IMR-90 (cell line): ENCODE measurements around the gene COL11A2. TPM values are rescaled to one million over a fixed set of nuclear protein-coding genes. Genes with fewer than 3 reads are reported as not detected.
A peak's percentile ranks its signal among the peaks of the same experiment; 100 is the strongest.

Experiments used
- ATAC-seq: fragments of 200-7000 bp; cut with Tn5 transposase; 2 replicates; pipeline ENCODE4 v1.9.1; 2020; ENCODE audit warnings: low read depth, mild to moderate bottlenecking, moderate library complexity
- BruUV-seq: library from RNA; stranded (reverse); fragments of 400-500 nt; replicated peaks from 2 replicates; lab custom pipeline; 2021; lab: Mats Ljungman, UMichigan
- CTCF ChIA-PET: fragments of 300-600 bp; formaldehyde crosslinking; extraction: SDS; loops from one replicate; lab custom pipeline; 2021; ENCODE audit warnings: antibody characterized with exemption; lab: Yijun Ruan, JAX
- POLR2A ChIA-PET: fragments of 300-600 bp; sonication (Branson Sonifier 250); formaldehyde crosslinking; loops from one replicate; lab custom pipeline; 2022; ENCODE audit warnings: antibody characterized with exemption; ENCODE audit not compliant: unreplicated experiment; lab: Charles Lee
- DNase-seq: peaks from one replicate; pipeline ENCODE4 v3.0.0; 2013
- H2AFZ ChIP-seq: replicated peaks from 2 replicates; pipeline ENCODE3; 2013; ENCODE audit warnings: low read length, mild to moderate bottlenecking; ENCODE audit not compliant: poor library complexity
- H2AK5ac ChIP-seq: 2 replicates; pipeline ENCODE4 v1.6.1; 2013; ENCODE audit warnings: low read depth, low read length, inconsistent platforms
- H2AK9ac ChIP-seq: replicated peaks from 2 replicates; pipeline ENCODE3; 2013; ENCODE audit warnings: mild to moderate bottlenecking, low read depth, low read length, moderate library complexity; ENCODE audit not compliant: poor library complexity
- H2BK120ac ChIP-seq: 2 replicates; pipeline ENCODE4 v1.6.1; 2013; ENCODE audit warnings: low read depth, low read length, inconsistent platforms
- H2BK15ac ChIP-seq: 3 replicates; pipeline ENCODE4 v1.6.1; 2013; ENCODE audit warnings: low read depth, low read length, inconsistent platforms
- H2BK20ac ChIP-seq: 2 replicates; pipeline ENCODE4 v1.6.1; 2013; ENCODE audit warnings: low read depth, mild to moderate bottlenecking, inconsistent platforms, low read length, moderate library complexity
- H2BK5ac ChIP-seq: 2 replicates; pipeline ENCODE4 v1.6.1; 2013; ENCODE audit warnings: mild to moderate bottlenecking, low read depth, low read length, inconsistent platforms; ENCODE audit not compliant: poor library complexity, severe bottlenecking
- H3K14ac ChIP-seq: replicated peaks from 2 replicates; pipeline ENCODE4 v1.6.1; 2013; ENCODE audit warnings: low read depth, low read length, inconsistent platforms
- H3K18ac ChIP-seq: 2 replicates; pipeline ENCODE4 v1.6.1; 2013; ENCODE audit warnings: low read depth, low read length, control low read depth
- H3K23ac ChIP-seq: 2 replicates; pipeline ENCODE4 v1.6.1; 2013; ENCODE audit warnings: low read depth, low read length, inconsistent platforms
- H3K27ac ChIP-seq: 2 replicates; pipeline ENCODE4 v1.5.1; 2013; ENCODE audit warnings: mild to moderate bottlenecking, control low read depth, low read length; ENCODE audit not compliant: insufficient read depth
- H3K27me3 ChIP-seq: 2 replicates; pipeline ENCODE4 v1.6.1; 2013; ENCODE audit warnings: low read length; ENCODE audit not compliant: control insufficient read depth, insufficient read depth
- H3K36me3 ChIP-seq: 2 replicates; pipeline ENCODE4 v1.6.1; 2013; ENCODE audit warnings: low read length, mixed read lengths; ENCODE audit not compliant: control insufficient read depth, insufficient read depth
- H3K4ac ChIP-seq: 2 replicates; pipeline ENCODE4 v1.6.1; 2013; ENCODE audit warnings: low read depth, low read length, inconsistent platforms
- H3K4me1 ChIP-seq: 2 replicates; pipeline ENCODE4 v1.6.1; 2013; ENCODE audit warnings: low read length, mixed read lengths; ENCODE audit not compliant: control insufficient read depth, insufficient read depth
- H3K4me2 ChIP-seq: 2 replicates; pipeline ENCODE4 v1.6.1; 2013; ENCODE audit warnings: low read depth, mild to moderate bottlenecking, control low read depth, low read length, moderate library complexity
- H3K4me3 ChIP-seq: 2 replicates; pipeline ENCODE4 v1.5.1; 2013; ENCODE audit warnings: low read depth, mild to moderate bottlenecking, control low read depth, low read length, moderate library complexity; ENCODE audit not compliant: insufficient read depth
- H3K56ac ChIP-seq: 2 replicates; pipeline ENCODE4 v1.6.1; 2013; ENCODE audit warnings: low read length, inconsistent platforms; ENCODE audit not compliant: insufficient read depth; ENCODE audit errors: extremely low read depth
- H3K79me1 ChIP-seq, 2 experiments: 2 replicates each; pipeline ENCODE4 v1.6.1; 2013; ENCODE audit warnings: low read length in 2 of 2, inconsistent platforms in 1 of 2, low read depth in 1 of 2
- H3K9ac ChIP-seq: 2 replicates; pipeline ENCODE4 v1.6.1; 2013; ENCODE audit warnings: low read depth, low read length, control low read depth
- H3K9me1 ChIP-seq: 2 replicates; pipeline ENCODE4 v1.6.1; 2013; ENCODE audit warnings: low read length, inconsistent platforms; ENCODE audit not compliant: insufficient read depth
- H3K9me3 ChIP-seq: 2 replicates; pipeline ENCODE4 v1.6.1; 2013; ENCODE audit warnings: low read length; ENCODE audit not compliant: control insufficient read depth, insufficient read depth
- H4K20me1 ChIP-seq: 2 replicates; pipeline ENCODE4 v1.6.1; 2013; ENCODE audit warnings: low read length, inconsistent platforms; ENCODE audit not compliant: insufficient read depth
- H4K5ac ChIP-seq: 2 replicates; pipeline ENCODE4 v1.6.1; 2013; ENCODE audit warnings: mild to moderate bottlenecking, low read depth, low read length, control low read depth
- H4K8ac ChIP-seq, 2 experiments: 2 replicates each; pipeline ENCODE4 v1.6.1; 2013; ENCODE audit warnings: low read depth in 2 of 2, low read length in 2 of 2, control low read depth in 1 of 2, inconsistent platforms in 1 of 2
- H4K91ac ChIP-seq: 2 replicates; pipeline ENCODE4 v1.6.1; 2013; ENCODE audit warnings: low read depth, low read length, inconsistent platforms; ENCODE audit not compliant: insufficient read depth
- BHLHE40 ChIP-seq: fragments of 150-350 bp; IDR thresholded peaks from 2 replicates; pipeline ENCODE4 v1.6.1; 2016; ENCODE audit warnings: mild to moderate bottlenecking, low read depth, low read length
- CEBPB ChIP-seq: IDR thresholded peaks from 2 replicates; pipeline ENCODE4 v1.6.1; 2012; ENCODE audit warnings: low read depth, low read length, improper control_type of control experiment
- CHD1 ChIP-seq: IDR thresholded peaks from 2 replicates; pipeline ENCODE4 v1.6.1; 2012; ENCODE audit warnings: low read depth, low read length, improper control_type of control experiment
- FOS ChIP-seq: fragments of 150-350 bp; IDR thresholded peaks from 2 replicates; pipeline ENCODE4 v1.6.1; 2016; ENCODE audit warnings: low read depth, low read length
- MAFK ChIP-seq: IDR thresholded peaks from 2 replicates; pipeline ENCODE4 v1.6.1; 2012; ENCODE audit warnings: low read depth, low read length, improper control_type of control experiment
- MAZ ChIP-seq: IDR thresholded peaks from 2 replicates; pipeline ENCODE4 v1.6.1; 2012; ENCODE audit warnings: low read depth, mild to moderate bottlenecking, low read length, improper control_type of control experiment, moderate library complexity, borderline replicate concordance
- MXI1 ChIP-seq: IDR thresholded peaks from 2 replicates; pipeline ENCODE4 v1.6.1; 2012; ENCODE audit warnings: low read depth, mild to moderate bottlenecking, low read length, moderate library complexity, borderline replicate concordance
- NFE2L2 ChIP-seq: fragments of 150-350 bp; IDR thresholded peaks from 2 replicates; pipeline ENCODE4 v1.6.1; 2016; ENCODE audit warnings: low read depth, mild to moderate bottlenecking, low read length
- RAD21 ChIP-seq: IDR thresholded peaks from 2 replicates; pipeline ENCODE4 v1.6.1; 2012; ENCODE audit warnings: low read length, improper control_type of control experiment
- RCOR1 ChIP-seq: IDR thresholded peaks from 2 replicates; pipeline ENCODE4 v1.6.1; 2012; ENCODE audit warnings: mild to moderate bottlenecking, low read length, improper control_type of control experiment; ENCODE audit not compliant: insufficient replicate concordance
- RFX5 ChIP-seq: IDR thresholded peaks from 2 replicates; pipeline ENCODE4 v1.8.0; 2012; ENCODE audit warnings: low read depth, mild to moderate bottlenecking, low read length, moderate library complexity
- SMC3 ChIP-seq: fragments of 150-350 bp; IDR thresholded peaks from 2 replicates; pipeline ENCODE4 v1.6.1; 2016; ENCODE audit warnings: low read depth, mild to moderate bottlenecking, antibody characterized with exemption, low read length, moderate library complexity
- WGBS, 2 experiments: methylation state at CpG; one replicate each; pipeline versions ENCODE4 v1.1.5 to v1.1.7; 2013; ENCODE audit warnings: missing lambda C conversion rate in 2 of 2; ENCODE audit not compliant: insufficient read length in 1 of 2; ENCODE audit errors: extremely low coverage in 2 of 2; 5-methylcytosine and 5-hydroxymethylcytosine counted together
- dilution Hi-C: fragments of 300-500 bp; cut with HindIII; formaldehyde crosslinking; loops from one replicate; pipeline ENCODE4 v1.14.3; 2018; ENCODE audit warnings: low sequenced_read_pairs; ENCODE audit not compliant: unreplicated experiment
- in situ Hi-C: fragments of 300-500 bp; cut with MboI; formaldehyde crosslinking; loops from 3 replicates; pipeline ENCODE4 v1.14.3; 2019; ENCODE audit warnings: low sequenced_read_pairs, inconsistent platforms, mixed read lengths
- intact Hi-C: fragments of 100-400 bp; cut with micrococcal nuclease; formaldehyde crosslinking; loops from 2 replicates; pipeline ENCODE4 v1.10.0; 2022
- polyA plus RNA-seq, 3 experiments: library from polyadenylated mRNA; depleted of rRNA; stranded (reverse); fragments of >200 nt; gene quantifications; 2 replicates each; pipeline ENCODE4 v1.2.3, GENCODE V29; 2012; ENCODE audit warnings: low replicate concordance in 1 of 3
- total RNA-seq: library from RNA; depleted of rRNA; stranded (reverse); fragments of >200 nt; gene quantifications from 2 replicates; pipeline ENCODE4 v1.2.3, GENCODE V29; 2012
- TF ChIP-seq, protein P1 (sequence below): conservative IDR thresholded peaks from 2 replicates; pipeline ENCODE4 v1.5.1; 2012; ENCODE audit warnings: mild to moderate bottlenecking, low read depth, low read length, improper control_type of control experiment
- TF ChIP-seq, protein P2 (sequence below): fragments of 150-350 bp; IDR thresholded peaks from 2 replicates; pipeline ENCODE4 v1.6.1; 2017; ENCODE audit warnings: mild to moderate bottlenecking, antibody characterized with exemption, low read length, low read depth
- TF ChIP-seq, protein P3 (sequence below): fragments of 150-350 bp; IDR thresholded peaks from 2 replicates; pipeline ENCODE4 v1.6.1; 2016; ENCODE audit warnings: low read depth, mild to moderate bottlenecking, low read length, moderate library complexity, borderline replicate concordance

COL11A2 gene
- total and polyA plus RNA-seq, 2 of the 4 experiments (the other 2 are of a cell fraction): under 0.01 to 0.38 TPM

GRCh38 chr6:33183071-33183683 is 9.1 kb downstream of the COL11A2 start:
- Histone ChIP-seq H3K23ac (no peak overlapping the region), H3K27me3 (peaks cover 19% of the 10 kb centered on the region), H3K4ac (no peak overlapping the region), H2AK9ac (no peak overlapping the region), H3K79me1 (no peaks in the 10 kb centered on the region), H2AK5ac (no peak overlapping the region), H3K4me2 (no peak overlapping the region), H4K20me1 (no peaks in the 10 kb centered on the region), H3K4me3 (no peak overlapping the region), H3K56ac (no peak overlapping the region), H3K18ac (no peak overlapping the region), H4K5ac (no peak overlapping the region), H4K8ac (peak overlapping the region; percentile 21 to 54; a peak in 3 of 4 replicates), H3K14ac (no peak overlapping the region), H3K36me3 (no peaks in the 10 kb centered on the region), H3K9me3 (no peaks in the 10 kb centered on the region), H2AFZ (peak overlapping the region; percentile 35), H2BK20ac (no peak overlapping the region), H2BK15ac (no peak overlapping the region), H3K4me1 (no peaks in the 10 kb centered on the region), H4K91ac (no peak overlapping the region), H3K9ac (no peak overlapping the region), H2BK120ac (no peak overlapping the region), H3K9me1 (no peaks in the 10 kb centered on the region), H3K27ac (no peak overlapping the region), H2BK5ac (no peak overlapping the region)
- intact Hi-C loops: no loop called here
- no TSS peak for BruUV-seq
- ChIA-PET POLR2A (no interaction called here), CTCF (no interaction called here)
- ATAC-seq (no peak), DNase-seq (no peak)
- WGBS, 2 experiments: 92% methylated on average over 2 of the region's 5 CpGs; no CpG with 5 or more reads in 1 of the 2 experiments
- no peak for TF ChIP-seq MXI1
- TF ChIP-seq FOS: no peak
- no peak for TF ChIP-seq CEBPB
- TF ChIP-seq RAD21: no peak
- TF ChIP-seq BHLHE40: no peak
- TF ChIP-seq NFE2L2: no peak
- TF ChIP-seq MAFK: no peak
- no peak for TF ChIP-seq RCOR1
- TF ChIP-seq, protein P1, sequence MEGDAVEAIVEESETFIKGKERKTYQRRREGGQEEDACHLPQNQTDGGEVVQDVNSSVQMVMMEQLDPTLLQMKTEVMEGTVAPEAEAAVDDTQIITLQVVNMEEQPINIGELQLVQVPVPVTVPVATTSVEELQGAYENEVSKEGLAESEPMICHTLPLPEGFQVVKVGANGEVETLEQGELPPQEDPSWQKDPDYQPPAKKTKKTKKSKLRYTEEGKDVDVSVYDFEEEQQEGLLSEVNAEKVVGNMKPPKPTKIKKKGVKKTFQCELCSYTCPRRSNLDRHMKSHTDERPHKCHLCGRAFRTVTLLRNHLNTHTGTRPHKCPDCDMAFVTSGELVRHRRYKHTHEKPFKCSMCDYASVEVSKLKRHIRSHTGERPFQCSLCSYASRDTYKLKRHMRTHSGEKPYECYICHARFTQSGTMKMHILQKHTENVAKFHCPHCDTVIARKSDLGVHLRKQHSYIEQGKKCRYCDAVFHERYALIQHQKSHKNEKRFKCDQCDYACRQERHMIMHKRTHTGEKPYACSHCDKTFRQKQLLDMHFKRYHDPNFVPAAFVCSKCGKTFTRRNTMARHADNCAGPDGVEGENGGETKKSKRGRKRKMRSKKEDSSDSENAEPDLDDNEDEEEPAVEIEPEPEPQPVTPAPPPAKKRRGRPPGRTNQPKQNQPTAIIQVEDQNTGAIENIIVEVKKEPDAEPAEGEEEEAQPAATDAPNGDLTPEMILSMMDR: no peak
- TF ChIP-seq, protein P2, sequence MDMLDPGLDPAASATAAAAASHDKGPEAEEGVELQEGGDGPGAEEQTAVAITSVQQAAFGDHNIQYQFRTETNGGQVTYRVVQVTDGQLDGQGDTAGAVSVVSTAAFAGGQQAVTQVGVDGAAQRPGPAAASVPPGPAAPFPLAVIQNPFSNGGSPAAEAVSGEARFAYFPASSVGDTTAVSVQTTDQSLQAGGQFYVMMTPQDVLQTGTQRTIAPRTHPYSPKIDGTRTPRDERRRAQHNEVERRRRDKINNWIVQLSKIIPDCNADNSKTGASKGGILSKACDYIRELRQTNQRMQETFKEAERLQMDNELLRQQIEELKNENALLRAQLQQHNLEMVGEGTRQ: no peak
- TF ChIP-seq, protein P3, sequence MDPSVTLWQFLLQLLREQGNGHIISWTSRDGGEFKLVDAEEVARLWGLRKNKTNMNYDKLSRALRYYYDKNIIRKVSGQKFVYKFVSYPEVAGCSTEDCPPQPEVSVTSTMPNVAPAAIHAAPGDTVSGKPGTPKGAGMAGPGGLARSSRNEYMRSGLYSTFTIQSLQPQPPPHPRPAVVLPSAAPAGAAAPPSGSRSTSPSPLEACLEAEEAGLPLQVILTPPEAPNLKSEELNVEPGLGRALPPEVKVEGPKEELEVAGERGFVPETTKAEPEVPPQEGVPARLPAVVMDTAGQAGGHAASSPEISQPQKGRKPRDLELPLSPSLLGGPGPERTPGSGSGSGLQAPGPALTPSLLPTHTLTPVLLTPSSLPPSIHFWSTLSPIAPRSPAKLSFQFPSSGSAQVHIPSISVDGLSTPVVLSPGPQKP: no peak
- TF ChIP-seq CHD1: no peak
- TF ChIP-seq RFX5: no peak
- TF ChIP-seq MAZ: no peak
- no peak for TF ChIP-seq SMC3
- dilution Hi-C loops: no loop called here
- in situ Hi-C loops: no loop called here
